ENCODE results near the gene TSPOAP1.

DNA sequence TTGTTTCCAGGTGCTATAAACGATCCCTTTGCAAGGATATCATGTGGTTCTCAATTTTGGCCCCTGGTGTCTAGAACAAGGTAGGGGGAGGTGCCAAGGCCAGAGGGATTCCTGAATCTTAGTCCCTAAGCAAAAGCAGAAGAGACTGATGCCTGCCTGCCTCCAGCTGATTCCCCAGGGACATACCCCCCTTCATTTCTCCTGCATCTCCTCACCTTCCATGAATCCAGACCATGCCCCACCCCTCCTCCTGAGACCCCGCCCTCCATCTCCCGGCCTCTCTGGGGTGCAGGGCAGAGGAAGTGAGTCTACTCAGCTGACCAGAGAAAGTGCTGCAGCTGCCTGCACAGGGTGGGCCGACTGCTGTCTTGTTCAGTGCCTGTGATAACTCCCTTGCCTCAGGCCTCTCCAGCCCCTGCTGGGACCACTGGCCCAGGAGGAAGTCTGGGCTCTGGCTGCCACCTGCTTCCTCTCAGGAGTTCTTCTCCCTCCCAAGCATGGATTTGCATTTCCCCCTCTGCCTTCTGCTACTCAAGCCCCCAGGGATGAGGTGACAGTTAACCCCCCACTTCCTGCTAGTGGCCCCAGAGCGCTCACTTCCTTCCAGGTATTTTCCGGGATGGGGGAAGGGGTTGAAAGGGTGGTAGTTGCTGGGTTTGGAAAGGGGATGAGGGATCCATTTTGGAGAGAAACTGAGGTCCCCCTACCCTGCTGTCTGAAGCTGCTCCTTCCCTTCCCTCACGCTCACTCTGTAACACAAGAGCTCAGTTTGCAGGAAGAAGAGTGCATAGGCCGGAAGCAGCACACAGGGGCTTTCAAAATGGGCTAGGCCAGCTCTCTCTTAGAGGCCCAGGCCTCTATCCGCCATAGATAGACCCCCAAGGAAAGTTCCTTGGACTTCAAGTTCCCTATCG, 10.5 kb upstream of the TSPOAP1 start:
- TF ChIP-seq, protein P1, sequence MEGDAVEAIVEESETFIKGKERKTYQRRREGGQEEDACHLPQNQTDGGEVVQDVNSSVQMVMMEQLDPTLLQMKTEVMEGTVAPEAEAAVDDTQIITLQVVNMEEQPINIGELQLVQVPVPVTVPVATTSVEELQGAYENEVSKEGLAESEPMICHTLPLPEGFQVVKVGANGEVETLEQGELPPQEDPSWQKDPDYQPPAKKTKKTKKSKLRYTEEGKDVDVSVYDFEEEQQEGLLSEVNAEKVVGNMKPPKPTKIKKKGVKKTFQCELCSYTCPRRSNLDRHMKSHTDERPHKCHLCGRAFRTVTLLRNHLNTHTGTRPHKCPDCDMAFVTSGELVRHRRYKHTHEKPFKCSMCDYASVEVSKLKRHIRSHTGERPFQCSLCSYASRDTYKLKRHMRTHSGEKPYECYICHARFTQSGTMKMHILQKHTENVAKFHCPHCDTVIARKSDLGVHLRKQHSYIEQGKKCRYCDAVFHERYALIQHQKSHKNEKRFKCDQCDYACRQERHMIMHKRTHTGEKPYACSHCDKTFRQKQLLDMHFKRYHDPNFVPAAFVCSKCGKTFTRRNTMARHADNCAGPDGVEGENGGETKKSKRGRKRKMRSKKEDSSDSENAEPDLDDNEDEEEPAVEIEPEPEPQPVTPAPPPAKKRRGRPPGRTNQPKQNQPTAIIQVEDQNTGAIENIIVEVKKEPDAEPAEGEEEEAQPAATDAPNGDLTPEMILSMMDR (IDR thresholded peaks at IDR 0.05), result no peak
- no peak for TF ChIP-seq POLR2A (IDR thresholded peaks at IDR 0.05)

Data from uterus (tissue), 2 donors.